Uterus (tissue), 4 donors: ENCODE data around the gene DPH1. TPM values are rescaled to one million over a fixed set of nuclear protein-coding genes. Genes with fewer than 3 reads are reported as not detected.

ENCODE experiments used
- DNase-seq, 2 donors: peaks; one replicate each; pipeline ENCODE4 v3.0.0-alpha.2; 2019 to 2020
- H3K27ac ChIP-seq, 2 donors: fragments of 200-600 bp; sonication (generic); 1 replicate in 1 of 2; 2 replicates in 1 of 2; pipeline ENCODE4 v1.5.1; 2016 to 2018
- H3K27me3 ChIP-seq, 2 donors: fragments of 200-600 bp; sonication (generic); one replicate each; pipeline ENCODE4 v1.5.1; 2018 to 2019; ENCODE audit warnings: control low read depth in 1 of 2
- H3K36me3 ChIP-seq, 2 donors: fragments of 200-600 bp; sonication (generic); one replicate each; pipeline ENCODE4 v1.5.1; 2019; ENCODE audit warnings: control low read depth in 1 of 2
- H3K4me1 ChIP-seq, 2 donors: fragments of 200-600 bp; sonication (generic); one replicate each; pipeline ENCODE4 v1.5.1; 2018 to 2019; ENCODE audit warnings: control low read depth in 1 of 2
- H3K4me3 ChIP-seq, 2 donors: fragments of 200-600 bp; sonication (generic); 1 replicate in 1 of 2; 2 replicates in 1 of 2; pipeline ENCODE4 v1.5.1; 2018 to 2019; ENCODE audit warnings: mild to moderate bottlenecking in 1 of 2
- H3K9me3 ChIP-seq, 2 donors: fragments of 200-600 bp; sonication (generic); one replicate each; pipeline ENCODE4 v1.5.1; 2019; ENCODE audit warnings: control low read depth in 1 of 2
- POLR2A ChIP-seq, 2 donors: fragments of 450-650 bp; IDR thresholded peaks; one replicate each; pipeline ENCODE4 v1.6.1; 2016; ENCODE audit warnings: antibody characterized with exemption in 2 of 2, mild to moderate bottlenecking in 1 of 2, moderate library complexity in 1 of 2
- intact Hi-C: fragments of 100-400 bp; cut with DNase I; formaldehyde crosslinking; loops from one replicate; pipeline ENCODE4 v1.15.1; 2023; ENCODE audit warnings: low total_unique reads
- total RNA-seq, 4 donors: library from RNA; depleted of rRNA in 3 of 4; stranded (reverse); fragments of >200 nt in 3 of 4; gene quantifications; one replicate each; pipeline versions ENCODE4 v1.1.0 to v1.2.4, GENCODE V29; 2014 to 2023
- TF ChIP-seq, protein P1 (sequence below), 4 experiments: fragments of 200-600 bp in 2 of 4; fragments of 450-650 bp in 2 of 4; sonication (generic) in 2 of 4; IDR thresholded peaks; one replicate each; pipeline ENCODE4 v1.5.1; 2016 to 2019; ENCODE audit warnings: antibody characterized with exemption in 4 of 4, mild to moderate bottlenecking in 2 of 4, moderate library complexity in 1 of 4
- donor health status: DM: yes; HTN: yes; CAD: no.

DPH1 gene
- total RNA-seq, 4 donors from 2014 or later = 26.8 to 121 (median 49.1) TPM

DNA sequence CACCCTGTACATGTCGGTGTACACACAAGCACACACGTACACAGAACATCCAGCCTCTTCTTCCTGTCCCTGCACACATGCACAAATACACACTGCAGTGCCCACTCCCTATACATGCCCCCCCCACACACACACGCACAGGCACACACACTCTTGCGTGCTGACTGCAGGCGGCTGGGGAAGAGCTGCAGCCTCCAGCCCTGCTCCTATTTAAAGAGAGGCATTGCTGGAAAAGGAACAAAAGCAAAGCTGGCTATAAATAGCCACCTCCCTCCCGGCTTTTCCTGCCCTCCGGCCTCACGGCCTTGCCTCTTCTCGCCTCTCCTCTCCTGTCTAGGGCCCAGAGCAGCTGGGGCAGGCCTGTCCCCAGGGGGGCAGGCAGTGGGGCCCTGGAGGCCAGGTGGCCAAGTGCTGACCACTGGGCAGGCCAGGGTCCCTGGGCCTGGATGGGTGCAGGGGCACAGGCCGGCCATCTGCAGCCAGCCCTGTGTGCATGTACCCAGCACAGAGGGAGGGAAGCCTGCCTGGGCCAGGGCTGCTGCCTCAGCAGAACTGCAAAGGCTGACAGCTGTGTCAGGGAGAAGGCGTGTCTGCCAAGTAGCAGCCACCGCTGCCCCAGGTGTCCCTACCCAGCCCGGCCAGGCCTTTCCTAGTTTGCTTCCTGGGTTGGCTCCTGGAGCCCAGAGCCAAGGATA is 30.2 kb upstream of the DPH1 start:
- TF ChIP-seq, protein P1, sequence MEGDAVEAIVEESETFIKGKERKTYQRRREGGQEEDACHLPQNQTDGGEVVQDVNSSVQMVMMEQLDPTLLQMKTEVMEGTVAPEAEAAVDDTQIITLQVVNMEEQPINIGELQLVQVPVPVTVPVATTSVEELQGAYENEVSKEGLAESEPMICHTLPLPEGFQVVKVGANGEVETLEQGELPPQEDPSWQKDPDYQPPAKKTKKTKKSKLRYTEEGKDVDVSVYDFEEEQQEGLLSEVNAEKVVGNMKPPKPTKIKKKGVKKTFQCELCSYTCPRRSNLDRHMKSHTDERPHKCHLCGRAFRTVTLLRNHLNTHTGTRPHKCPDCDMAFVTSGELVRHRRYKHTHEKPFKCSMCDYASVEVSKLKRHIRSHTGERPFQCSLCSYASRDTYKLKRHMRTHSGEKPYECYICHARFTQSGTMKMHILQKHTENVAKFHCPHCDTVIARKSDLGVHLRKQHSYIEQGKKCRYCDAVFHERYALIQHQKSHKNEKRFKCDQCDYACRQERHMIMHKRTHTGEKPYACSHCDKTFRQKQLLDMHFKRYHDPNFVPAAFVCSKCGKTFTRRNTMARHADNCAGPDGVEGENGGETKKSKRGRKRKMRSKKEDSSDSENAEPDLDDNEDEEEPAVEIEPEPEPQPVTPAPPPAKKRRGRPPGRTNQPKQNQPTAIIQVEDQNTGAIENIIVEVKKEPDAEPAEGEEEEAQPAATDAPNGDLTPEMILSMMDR (IDR thresholded peaks at IDR 0.05) = no peak
- TF ChIP-seq POLR2A (IDR thresholded peaks at IDR 0.05) = no peak
- no peak overlapping the region for H3K4me3 ChIP-seq
- no peaks in the 10 kb centered on the region for H3K36me3 ChIP-seq
- H3K4me1 ChIP-seq = peaks cover 0 to 15% of the 10 kb centered on the region in 2 donors
- DNase-seq = no peak
- no peaks in the 10 kb centered on the region for H3K27me3 ChIP-seq
- peak overlapping the region; percentile 62 to 82 for H3K27ac ChIP-seq
- no peaks in the 10 kb centered on the region for H3K9me3 ChIP-seq
- intact Hi-C loops = no loop called here

DNA sequence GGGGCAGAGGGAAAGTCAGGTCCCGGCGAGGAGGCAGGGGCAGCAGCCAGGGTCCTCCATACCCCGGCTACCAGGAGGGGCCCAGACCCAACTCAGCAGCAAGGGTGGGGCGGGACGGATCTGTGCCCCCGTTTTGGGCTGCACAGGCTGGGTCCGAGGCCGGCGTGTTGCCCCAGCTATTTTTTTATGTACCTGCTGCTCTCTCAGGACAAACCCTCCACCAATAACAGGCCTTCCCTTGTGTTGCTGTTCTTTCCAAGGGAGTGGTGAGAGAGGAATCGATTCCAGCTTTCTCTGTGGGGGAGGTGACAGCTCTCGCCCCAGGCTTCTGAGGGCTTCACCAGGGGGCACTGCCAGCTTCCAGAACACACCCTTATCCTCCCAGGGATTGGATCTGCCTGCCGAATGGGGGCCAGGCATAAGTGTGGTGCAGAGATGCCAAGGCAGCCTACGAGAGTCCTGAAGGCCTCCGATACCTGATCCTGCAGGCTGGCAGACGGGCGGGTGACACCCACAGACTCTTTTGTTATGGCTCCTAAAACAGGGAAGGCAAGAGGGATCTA is 27.1 kb upstream of the DPH1 start:
- H3K4me3 ChIP-seq = no peak overlapping the region
- no peak overlapping the region for H3K27ac ChIP-seq
- TF ChIP-seq, protein P1 (IDR thresholded peaks at IDR 0.05) = no peak
- TF ChIP-seq POLR2A (IDR thresholded peaks at IDR 0.05) = no peak
- H3K9me3 ChIP-seq = no peaks in the 10 kb centered on the region
- intact Hi-C loops = no loop called here
- H3K27me3 ChIP-seq = no peaks in the 10 kb centered on the region
- DNase-seq = no peak
- H3K4me1 ChIP-seq = peaks cover 0 to 15% of the 10 kb centered on the region in 2 donors
- H3K36me3 ChIP-seq = no peaks in the 10 kb centered on the region

DNA sequence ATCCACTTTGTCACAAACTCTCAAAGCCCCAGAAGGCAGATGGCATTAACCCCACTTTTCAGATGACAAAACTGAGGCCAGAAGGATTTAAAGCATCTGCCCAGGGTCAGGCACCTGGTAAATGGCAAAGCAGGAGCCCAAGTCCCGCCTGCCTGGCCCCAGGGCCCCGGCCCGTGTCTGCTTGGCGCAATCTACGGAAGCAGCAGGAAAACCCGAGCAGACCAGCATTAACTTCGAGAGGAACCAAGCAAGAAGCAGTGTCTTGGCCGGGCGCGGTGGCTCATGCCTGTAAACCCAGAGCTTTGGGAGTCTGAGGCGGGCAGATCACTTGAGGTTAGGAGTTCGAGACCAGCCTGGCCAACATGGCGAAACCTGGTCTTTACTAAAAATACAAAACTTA is 26.4 kb upstream of the DPH1 start:
- intact Hi-C loops = no loop called here
- no peak for TF ChIP-seq POLR2A (IDR thresholded peaks at IDR 0.05)
- TF ChIP-seq, protein P1 (IDR thresholded peaks at IDR 0.05) = no peak
- no peak for DNase-seq
- no peaks in the 10 kb centered on the region for H3K9me3 ChIP-seq
- no peak overlapping the region for H3K4me3 ChIP-seq
- H3K27ac ChIP-seq = no peak overlapping the region
- no peaks in the 10 kb centered on the region for H3K27me3 ChIP-seq
- no peaks in the 10 kb centered on the region for H3K36me3 ChIP-seq
- peaks cover 0 to 11% of the 10 kb centered on the region in 2 donors for H3K4me1 ChIP-seq

DNA sequence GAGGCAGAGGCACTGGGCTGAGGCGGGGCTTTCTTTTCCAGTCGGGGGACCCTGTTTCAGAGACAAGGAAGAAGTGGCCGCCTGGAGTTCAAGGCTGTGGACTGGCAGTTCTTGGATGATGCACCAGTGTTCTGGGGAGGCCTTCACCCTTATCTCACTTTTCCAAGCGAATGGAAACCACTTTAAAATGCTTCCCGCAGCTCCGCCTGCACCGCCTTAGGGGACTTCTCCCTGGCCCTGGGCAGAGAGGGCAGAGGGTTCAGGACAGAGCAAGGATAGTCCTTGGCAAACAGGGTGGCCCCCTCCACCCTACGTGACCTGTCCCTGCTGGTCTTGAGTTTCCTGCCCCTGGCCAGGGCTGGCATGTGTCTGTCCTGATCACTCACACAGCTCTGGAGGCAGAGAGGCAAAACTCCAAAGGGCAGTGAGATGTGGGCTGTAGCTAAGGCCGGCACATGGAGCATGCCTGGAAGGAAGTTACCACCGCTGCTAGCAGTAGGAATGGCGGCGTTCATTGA is 25.5 kb upstream of the DPH1 start:
- no peak overlapping the region for H3K27ac ChIP-seq
- intact Hi-C loops = no loop called here

More for the DNA sequence above, 25.5 kb upstream of the DPH1 start:
- H3K27me3 ChIP-seq = no peaks in the 10 kb centered on the region
- H3K36me3 ChIP-seq = no peaks in the 10 kb centered on the region
- H3K4me1 ChIP-seq = peaks cover 0 to 5% of the 10 kb centered on the region in 2 donors
- H3K4me3 ChIP-seq = no peak overlapping the region
- no peak for DNase-seq
- TF ChIP-seq, protein P1 (IDR thresholded peaks at IDR 0.05) = no peak
- TF ChIP-seq POLR2A (IDR thresholded peaks at IDR 0.05) = no peak
- no peaks in the 10 kb centered on the region for H3K9me3 ChIP-seq
